Measurements from ENCODE around the gene LRFN5.
"Not testable (repeated sequence)": the region's sequence is repeated elsewhere in the genome, so short reads cannot be mapped to it uniquely, and the experiment has no call there.

The LRFN5 gene

GRCh38 chr14:41743140-41743539 lies 136.5 kb downstream of the LRFN5 start:
- no peak for TF ChIP-seq CTCF (conservative IDR thresholded peaks at IDR 0.05; ENCODE audit: low read depth, low read length)
- no peak for DNase-seq (ENCODE audit: low read depth)
- H3K4me3 ChIP-seq (ENCODE audit: low read length): no peak overlapping the region

- TF ChIP-seq CTCF (conservative IDR thresholded peaks at IDR 0.05; ENCODE audit: low read depth, low read length): no peak
- DNase-seq (ENCODE audit: low read depth): no peak
- H3K4me3 ChIP-seq (ENCODE audit: low read length): no peak overlapping the region
Observed at GRCh38 chr14:41749429-41749828, 142.8 kb downstream of the LRFN5 start.

GRCh38 chr14:41750575-41750974 lies 143.9 kb downstream of the LRFN5 start:
- TF ChIP-seq CTCF (conservative IDR thresholded peaks at IDR 0.05; ENCODE audit: low read depth, low read length): peak; percentile 27
- H3K4me3 ChIP-seq (ENCODE audit: low read length); DNase-seq (ENCODE audit: low read depth): not testable (repeated sequence)

- no peak for TF ChIP-seq CTCF (conservative IDR thresholded peaks at IDR 0.05; ENCODE audit: low read depth, low read length)
- no peak overlapping the region for H3K4me3 ChIP-seq (ENCODE audit: low read length)
Observed at GRCh38 chr14:41758011-41758665, 151.5 kb downstream of the LRFN5 start.

GRCh38 chr14:41761204-41761603 lies 154.5 kb downstream of the LRFN5 start:
- DNase-seq (ENCODE audit: low read depth): no peak
- TF ChIP-seq CTCF (conservative IDR thresholded peaks at IDR 0.05; ENCODE audit: low read depth, low read length): no peak
- no peak overlapping the region for H3K4me3 ChIP-seq (ENCODE audit: low read length)

More at GRCh38 chr14:41758011-41758665, 151.5 kb downstream of the LRFN5 start:
- DNase-seq (ENCODE audit: low read depth): no peak

GRCh38 chr14:41766772-41767171 lies 160.1 kb downstream of the LRFN5 start:
- no peak for TF ChIP-seq CTCF (conservative IDR thresholded peaks at IDR 0.05; ENCODE audit: low read depth, low read length)
- H3K4me3 ChIP-seq (ENCODE audit: low read length): no peak overlapping the region
- DNase-seq (ENCODE audit: low read depth): no peak

- no peak for TF ChIP-seq CTCF (conservative IDR thresholded peaks at IDR 0.05; ENCODE audit: low read depth, low read length)
- no peak overlapping the region for H3K4me3 ChIP-seq (ENCODE audit: low read length)
- no peak for DNase-seq (ENCODE audit: low read depth)
Observed at GRCh38 chr14:41773536-41774279, 167.0 kb downstream of the LRFN5 start.

Measured in retinal pigment epithelial cell (primary cell).